Heart right ventricle (tissue), 16 donors: ENCODE data around the gene PCDHGA1. TPM values are rescaled to one million over a fixed set of nuclear protein-coding genes. Genes with fewer than 3 reads are reported as not detected.
A peak's percentile ranks its signal among the peaks of the same experiment; 100 is the strongest.

Experiments used
- ATAC-seq, 8 donors: fragments of 200-7000 bp; cut with Tn5 transposase; one replicate each; pipeline ENCODE4 v1.9.1; 2020; ENCODE audit warnings: mild to moderate bottlenecking in 8 of 8, moderate library complexity in 8 of 8, moderate number of reproducible peaks in 1 of 8
- DNase-seq, 2 donors: peaks; one replicate each; pipeline ENCODE4 v3.0.0-alpha.2; 2020
- H3K27ac ChIP-seq, 10 donors: fragments of 200-600 bp; sonication (generic) in 2 of 10; one replicate each; pipeline versions ENCODE4 v1.5.0 to v1.8.0; 2020 to 2022; ENCODE audit warnings: mild to moderate bottlenecking in 3 of 10
- H3K27me3 ChIP-seq, 7 donors: fragments of 200-600 bp; one replicate each; pipeline ENCODE4 v1.8.0; 2021 to 2022; ENCODE audit warnings: mild to moderate bottlenecking in 2 of 7
- H3K36me3 ChIP-seq, 9 donors: fragments of 200-600 bp; sonication (generic) in 1 of 9; one replicate each; pipeline versions ENCODE4 v1.5.0 to v1.8.0; 2020 to 2022; ENCODE audit warnings: mild to moderate bottlenecking in 2 of 9
- H3K4me1 ChIP-seq, 9 donors: fragments of 200-600 bp; sonication (generic) in 1 of 9; one replicate each; pipeline versions ENCODE4 v1.5.0 to v1.8.0; 2020 to 2022; ENCODE audit warnings: mild to moderate bottlenecking in 4 of 9
- H3K4me3 ChIP-seq, 10 donors: fragments of 200-600 bp; sonication (generic) in 2 of 10; one replicate each; pipeline versions ENCODE4 v1.5.0 to v1.8.0; 2020 to 2022; ENCODE audit warnings: mild to moderate bottlenecking in 7 of 10, moderate library complexity in 2 of 10
- H3K9me3 ChIP-seq, 11 donors: fragments of 200-600 bp in 10 of 11; sonication (generic) in 2 of 11; one replicate each; pipeline versions ENCODE4 v1.5.0 to v1.8.0; 2013 to 2022; ENCODE audit warnings: mild to moderate bottlenecking in 2 of 11, control low read depth in 1 of 11, moderate library complexity in 1 of 11
- CTCF ChIP-seq, 9 donors: fragments of 200-600 bp; sonication (generic) in 2 of 9; IDR thresholded peaks; one replicate each; pipeline versions ENCODE4 v1.5.0 to v1.8.0; 2021 to 2022; ENCODE audit warnings: antibody characterized with exemption in 9 of 9, mild to moderate bottlenecking in 5 of 9, moderate library complexity in 1 of 9
- WGBS, 2 donors: extraction: QIAGEN DNeasy Blood & Tissue Kit; methylation state at CpG; one replicate each; pipeline ENCODE4 v1.1.7; 2013; ENCODE audit warnings: inconsistent platforms in 1 of 2; 5-methylcytosine and 5-hydroxymethylcytosine counted together
- intact Hi-C, 10 donors: fragments of 100-400 bp; cut with DNase I; formaldehyde crosslinking; loops; one replicate each; pipeline versions ENCODE4 v1.11.1 to v1.14.2; 2022
- polyA plus RNA-seq, 2 donors: library from polyadenylated mRNA; stranded (reverse); fragments of 200-250 nt; gene quantifications; one replicate each; pipeline ENCODE4 v1.2.3, GENCODE V29; 2013
- total RNA-seq, 10 donors: library from RNA; stranded (reverse); fragmentation: NEBNext Ultra II Directional in 3 of 10; extraction: Animal tissue kit (Norgen Biotek cat#: 25700) in 3 of 10; gene quantifications; one replicate each; pipeline versions ENCODE4 v1.2.1 to v1.2.4, GENCODE V29; 2021 to 2023
- donor health status: Arrhythmogenic right ventricular cardiomyopathy.
- donor health status: ischemic (EF 13 %, LVEDD 7.1; RV severe dilation, severe dysfunction).
- donor health status: healthy with polysubstance abuse.
- donor health status: DM: no; HTN: yes; CAD: no.
- donor health status: DM: no; HTN: no; CAD: no.
- donor health status: ischemic (EF 25% LVEDD 6.9; RV normal size, moderate dysfunction).
- donor health status: ischemic (EF 25% LVEDD 5.7; RV mildly dilated, moderate dysfunction).
- donor health status: healthy.
- donor health status: DM: yes; HTN: yes; CAD: no.
- donor health status: Ischemic cardiomyopathy.
- donor health status: ischemic (EF 35%, LVEDD 5.7; RV mildly dilated, moderate dysfunction).
- donor health status: nonischemic (EF 11% LVEDD 7.7; RV severe dilation, severe dysfunction).
- donor health status: DM: yes; HTN: yes; CAD: no.
- donor health status: PGD.
- donor health status: ischemic (EF 29% LVEDD 5.4; RV normal size, mild dysfunction).
- donor health status: nonischemic (EF 23%, LVEDD 6.1; RV moderate dilation, normal function).

PCDHGA1 gene
- total and polyA plus RNA-seq, 12 donors = 0.57 to 5.0 (median 2.6) TPM

GRCh38 chr5:141475625-141476131, 145.4 kb downstream of the PCDHGA1 start, which contains the start of gene PCDHGC3:
PCDHGC3 (plus strand) TSS chr5:141475966; CDS start chr5:141476117, 151 bp downstream.
- DNase-seq (peak; percentile 88 to 94), ATAC-seq (peak; percentile 96 to 99 (median 99))
- peak in 6 of 9 donors; percentile 52 to 68 (median 60) for TF ChIP-seq CTCF (IDR thresholded peaks at IDR 0.05)
- WGBS, 2 donors = 0% methylated on average over 28 of the region's 28 CpGs
- no peaks in the 10 kb centered on the region for H3K9me3 ChIP-seq
- peaks cover 0 to 26% (median 0%) of the 10 kb centered on the region in 9 donors for H3K36me3 ChIP-seq
- intact Hi-C loops = loop anchor here in 8 of 10 donors (1.0 to 5.0 kb wide), 6 partner anchors 33 to 85 kb away; no protein-coding TSS in a partner anchor
- H3K27ac ChIP-seq = peak within 1 kb of the TSS; percentile 67 to 93 (median 87)
- peak within 1 kb of the TSS; percentile 51 to 80 (median 62) for H3K4me3 ChIP-seq
- peaks cover 0 to 51% (median 0%) of the 10 kb centered on the region in 7 donors for H3K27me3 ChIP-seq
- H3K4me1 ChIP-seq = peaks cover 7 to 55% (median 43%) of the 10 kb centered on the region in 9 donors

- DNase-seq = peak; percentile 66 to 69
- peaks cover 0 to 19% (median 0%) of the 10 kb centered on the region in 9 donors for H3K36me3 ChIP-seq
- intact Hi-C loops = loop anchor here in 8 of 10 donors (1.0 to 5.0 kb wide), 6 partner anchors 34 to 84 kb away; no protein-coding TSS in a partner anchor
- WGBS, 2 donors = 1% methylated on average over 58 of the region's 58 CpGs
- no peaks in the 10 kb centered on the region for H3K9me3 ChIP-seq
- H3K27me3 ChIP-seq = peaks cover 0 to 51% (median 0%) of the 10 kb centered on the region in 7 donors
- peak overlapping the region; percentile 51 to 80 (median 62) for H3K4me3 ChIP-seq
- peak; percentile 50 to 79 (median 69) for ATAC-seq
- H3K27ac ChIP-seq = peak overlapping the region; percentile 67 to 93 (median 87)
- peaks cover 7 to 58% (median 45%) of the 10 kb centered on the region in 9 donors for H3K4me1 ChIP-seq
- no peak for TF ChIP-seq CTCF (IDR thresholded peaks at IDR 0.05)
Measured at GRCh38 chr5:141476132-141476911, 146.0 kb downstream of the PCDHGA1 start.

GRCh38 chr5:141477044-141477575, 146.8 kb downstream of the PCDHGA1 start:
- Histone ChIP-seq H3K9me3 (no peaks in the 10 kb centered on the region), H3K27me3 (peaks cover 0 to 51% (median 0%) of the 10 kb centered on the region in 7 donors), H3K4me3 (peak overlapping the region; percentile 51 to 80 (median 62)), H3K27ac (peak overlapping the region in 9 of 10 donors; percentile 75 to 93 (median 87)), H3K36me3 (peaks cover 0 to 14% (median 0%) of the 10 kb centered on the region in 9 donors), H3K4me1 (peaks cover 7 to 66% (median 46%) of the 10 kb centered on the region in 9 donors)
- no peak for TF ChIP-seq CTCF (IDR thresholded peaks at IDR 0.05)
- DNase-seq (no peak), ATAC-seq (peak in 1 of 8 donors; percentile 1)
- 40 to 41% methylated on average over 24 of the region's 24 CpGs for WGBS, 2 donors
- intact Hi-C loops = loop anchor here in 8 of 10 donors (2.0 to 5.0 kb wide), 5 partner anchors 35 to 84 kb away; no protein-coding TSS in a partner anchor

- H3K27me3 ChIP-seq = peaks cover 0 to 51% (median 0%) of the 10 kb centered on the region in 7 donors
- no peak for ATAC-seq
- no peak for DNase-seq
- H3K9me3 ChIP-seq = no peaks in the 10 kb centered on the region
- peak overlapping the region in 1 of 10 donors; percentile 2 for H3K27ac ChIP-seq
- 63 to 64% methylated on average over 13 of the region's 13 CpGs for WGBS, 2 donors
- peaks cover 0 to 14% (median 0%) of the 10 kb centered on the region in 9 donors for H3K36me3 ChIP-seq
- intact Hi-C loops = loop anchor here in 8 of 10 donors (2.0 to 5.0 kb wide), 5 partner anchors 34 to 83 kb away; no protein-coding TSS in a partner anchor
- TF ChIP-seq CTCF (IDR thresholded peaks at IDR 0.05) = no peak
- H3K4me3 ChIP-seq = peak overlapping the region in 9 of 10 donors; percentile 51 to 80 (median 61)
- peaks cover 7 to 73% (median 52%) of the 10 kb centered on the region in 9 donors for H3K4me1 ChIP-seq
Measured at GRCh38 chr5:141477815-141478214, 147.5 kb downstream of the PCDHGA1 start.
